ENCODE results near the gene SH2B3.

Gene SH2B3

DNA sequence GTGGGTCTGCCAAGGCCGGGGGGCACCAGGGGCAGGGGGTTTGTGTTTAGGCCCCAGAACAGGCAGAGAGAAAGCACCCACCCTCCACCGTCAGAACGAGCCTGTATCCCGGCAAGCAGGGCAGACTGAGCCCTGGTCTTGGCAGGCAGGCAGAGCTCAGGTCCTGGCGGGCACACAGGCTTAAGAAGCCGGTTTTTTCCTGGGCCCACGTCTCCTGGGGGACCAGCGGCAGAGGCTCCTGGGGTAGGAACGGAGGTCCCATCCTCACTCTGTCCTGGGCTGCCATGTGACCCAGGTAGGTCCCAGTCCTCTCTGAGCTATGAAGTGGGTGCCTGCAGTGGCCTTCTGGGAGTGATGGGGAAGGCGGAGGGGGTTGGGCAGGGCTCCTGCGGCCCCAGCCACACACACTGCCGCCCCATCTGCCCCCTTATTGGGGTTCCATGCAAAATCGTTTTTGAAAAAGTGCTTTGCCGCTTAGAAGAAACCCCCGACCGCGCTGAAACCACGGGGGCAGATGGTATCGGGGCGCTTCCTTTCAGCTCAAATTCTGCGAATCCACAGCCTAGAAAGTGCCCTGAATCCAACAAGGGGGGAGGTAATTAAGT lies 24.2 kb downstream of the SH2B3 start:
- DNase-seq, result no peak

DNA sequence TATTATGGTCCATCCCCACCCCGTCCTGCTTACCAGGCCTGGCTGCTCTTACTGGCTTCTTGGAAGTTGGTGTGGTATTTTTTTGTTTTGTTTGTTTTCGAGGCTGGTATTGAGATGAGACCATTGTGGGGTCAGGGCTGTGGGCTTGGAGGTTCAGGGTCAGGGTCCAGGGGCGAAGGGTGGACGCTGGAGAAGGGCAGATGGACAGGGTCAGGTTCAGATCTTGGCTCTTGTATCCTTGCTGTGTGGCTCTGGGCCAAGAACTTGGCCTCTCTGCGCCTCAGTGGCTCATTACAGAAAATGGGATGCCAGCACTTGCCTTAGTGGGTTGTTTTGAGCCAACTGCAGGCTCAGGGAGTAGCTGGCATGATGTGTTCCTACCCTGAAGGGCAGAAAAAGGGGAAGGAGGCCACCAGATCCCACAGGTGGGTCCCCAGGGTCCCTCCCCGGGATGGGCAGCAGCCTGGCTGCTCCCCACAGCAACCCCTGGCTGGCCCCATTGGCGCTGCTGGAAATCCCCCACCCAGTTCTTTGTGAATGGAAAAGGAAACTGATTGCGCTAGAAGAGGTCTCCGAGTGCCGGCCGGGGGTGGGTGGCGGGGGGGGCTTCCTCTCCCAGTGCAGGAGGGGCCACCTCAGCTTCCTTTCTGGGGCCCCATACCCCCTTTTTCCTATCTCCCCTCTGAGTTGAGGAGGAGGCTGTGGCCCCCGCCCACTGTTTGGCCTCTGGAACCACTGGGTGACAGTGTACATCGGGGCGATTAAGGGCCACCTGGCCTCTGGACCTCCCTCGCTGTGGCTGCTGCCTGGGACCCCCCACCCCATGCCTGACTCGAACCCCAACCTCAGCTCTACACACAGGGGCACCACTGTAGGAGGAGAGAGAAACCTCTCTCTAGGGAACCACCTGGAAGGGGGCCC lies 25.0 kb downstream of the SH2B3 start:
- DNase-seq, result no peak

DNA sequence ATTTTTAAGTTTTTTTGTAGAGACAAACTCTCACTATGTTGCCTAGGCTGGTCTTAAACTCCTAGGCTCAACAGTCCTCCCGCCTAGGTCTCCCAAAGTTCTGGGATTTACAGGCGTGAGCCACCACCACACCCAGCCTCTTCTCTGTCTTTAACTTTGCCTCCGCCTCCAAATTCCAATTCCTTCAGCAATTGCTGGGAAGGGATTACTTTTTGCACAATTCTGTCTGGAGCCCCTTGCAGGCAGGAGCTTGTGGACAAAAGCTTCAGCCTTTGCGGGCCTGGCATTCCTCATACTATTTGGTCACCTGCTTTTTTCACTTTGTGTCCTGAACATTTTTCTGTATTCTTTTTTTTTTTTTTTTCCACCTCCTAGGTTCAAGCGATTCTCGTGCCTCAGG lies 26.0 kb downstream of the SH2B3 start:
- no peak for DNase-seq

DNA sequence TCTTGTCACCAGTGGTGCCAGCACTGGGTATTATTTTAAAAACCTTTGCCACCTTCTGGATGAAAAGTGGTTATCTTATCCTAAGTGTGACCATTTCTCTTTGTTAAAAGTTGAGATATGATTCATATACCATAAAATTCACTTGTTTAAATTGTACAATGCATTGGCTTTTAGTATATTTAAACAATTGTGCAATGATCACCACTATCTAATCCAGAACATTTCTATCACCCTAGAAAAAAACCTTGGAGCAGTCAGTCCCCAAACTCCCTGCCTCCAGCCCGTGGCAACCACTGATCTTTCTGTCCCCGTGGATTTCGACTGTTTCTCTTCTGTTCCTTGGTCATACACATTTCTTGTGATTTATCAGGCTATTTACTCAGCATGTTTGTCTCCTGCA lies 28.3 kb downstream of the SH2B3 start:
- no peak for DNase-seq

DNA sequence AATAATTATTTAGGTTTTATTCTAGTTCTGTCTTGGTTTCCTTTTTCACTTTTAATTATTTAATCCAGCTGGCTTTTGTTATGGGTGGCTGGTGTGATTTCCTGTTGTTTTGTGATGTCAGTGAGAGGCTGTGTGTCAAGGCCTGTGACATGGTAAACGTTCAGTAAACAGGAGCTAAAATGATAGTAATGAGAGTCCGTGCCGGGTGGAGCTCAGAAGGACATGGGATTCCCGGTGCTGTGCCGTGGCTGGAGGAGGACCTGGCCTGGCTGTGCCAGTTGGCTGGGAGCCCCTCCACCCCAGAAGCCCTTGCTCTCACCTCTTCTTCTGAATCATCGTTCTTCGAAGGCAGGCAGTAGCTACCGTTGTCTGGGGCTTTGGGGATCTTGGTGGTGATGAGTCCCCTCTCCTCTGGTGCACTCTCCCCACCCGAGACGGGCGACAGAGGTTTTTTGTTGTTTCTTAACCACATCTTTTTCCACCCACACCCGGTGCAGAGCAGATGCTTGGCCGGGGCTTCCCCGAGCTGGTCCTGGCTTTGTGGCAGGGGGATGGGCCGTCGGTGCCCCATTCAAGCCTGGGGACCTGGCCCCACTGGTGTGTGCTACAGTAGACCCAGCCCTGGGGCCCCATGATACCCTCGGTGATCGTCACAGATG lies 29.1 kb downstream of the SH2B3 start:
- peak; percentile 82 for DNase-seq

DNA sequence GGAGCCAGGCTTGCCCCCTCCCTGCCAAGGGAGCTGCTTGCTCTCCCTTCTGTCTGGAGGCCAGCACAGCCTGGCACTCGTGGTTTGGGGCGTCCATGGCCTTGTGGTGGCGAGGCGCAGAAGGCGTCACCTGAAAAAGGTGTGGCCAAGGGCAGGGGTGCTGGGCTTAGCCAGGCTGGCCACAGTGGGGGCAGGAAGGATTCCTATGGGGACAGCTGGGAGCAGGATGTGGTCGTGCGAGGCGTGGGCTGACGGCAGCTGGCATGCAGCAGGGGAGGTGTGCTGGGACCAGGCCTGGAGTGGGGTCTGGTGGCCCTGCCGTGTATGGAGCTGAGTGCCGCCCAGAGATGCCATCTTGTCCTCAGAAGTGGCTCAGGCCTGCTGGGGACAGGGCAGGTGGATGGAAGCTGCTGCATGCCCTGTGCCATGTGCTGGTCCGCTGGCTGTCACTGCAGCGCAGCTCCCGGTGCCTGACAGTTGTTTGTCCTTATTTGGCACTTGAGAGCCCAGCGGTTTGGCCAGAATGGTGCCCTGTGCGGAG lies 30.0 kb downstream of the SH2B3 start:
- no peak for DNase-seq

DNA sequence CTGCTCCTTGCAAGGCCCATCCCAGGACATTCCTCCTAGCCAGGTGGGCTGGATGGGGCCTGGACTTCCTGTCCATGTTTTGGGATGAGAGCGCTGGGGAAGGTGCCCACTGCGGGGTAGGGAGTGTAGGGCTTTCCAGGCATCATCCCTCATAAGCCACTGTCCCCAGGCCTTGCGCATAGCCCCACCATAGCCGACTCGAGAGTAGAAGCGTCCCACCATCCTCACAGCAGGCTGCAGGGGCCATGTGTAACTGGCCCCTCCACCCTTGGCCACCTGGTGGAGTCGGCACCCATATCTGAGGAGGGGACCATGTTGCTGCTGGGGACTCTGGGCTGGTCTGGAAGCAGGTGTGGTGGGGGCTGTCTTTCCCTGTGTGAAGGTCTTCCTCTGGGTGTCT lies 30.5 kb downstream of the SH2B3 start:
- no peak for DNase-seq

DNA sequence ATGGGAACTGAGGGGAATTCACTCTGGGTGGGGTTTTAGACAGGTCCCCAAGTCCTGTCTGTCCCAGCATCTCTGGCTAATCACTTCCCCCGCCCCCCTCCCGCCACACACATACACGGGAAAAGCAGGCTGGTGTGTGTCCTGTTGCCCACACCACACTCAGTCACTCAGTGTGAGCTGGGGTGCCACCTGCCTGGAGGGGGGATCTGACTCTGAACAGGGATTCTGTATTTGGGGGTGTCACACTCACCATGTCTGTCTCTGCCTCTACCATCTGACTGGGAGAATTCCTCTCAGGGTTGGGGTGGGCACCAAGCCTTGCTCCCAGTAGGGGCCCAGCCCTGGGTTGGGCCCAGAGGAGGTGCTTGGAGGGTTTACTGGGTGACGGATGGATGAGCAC lies 31.1 kb downstream of the SH2B3 start:
- no peak for DNase-seq

DNA sequence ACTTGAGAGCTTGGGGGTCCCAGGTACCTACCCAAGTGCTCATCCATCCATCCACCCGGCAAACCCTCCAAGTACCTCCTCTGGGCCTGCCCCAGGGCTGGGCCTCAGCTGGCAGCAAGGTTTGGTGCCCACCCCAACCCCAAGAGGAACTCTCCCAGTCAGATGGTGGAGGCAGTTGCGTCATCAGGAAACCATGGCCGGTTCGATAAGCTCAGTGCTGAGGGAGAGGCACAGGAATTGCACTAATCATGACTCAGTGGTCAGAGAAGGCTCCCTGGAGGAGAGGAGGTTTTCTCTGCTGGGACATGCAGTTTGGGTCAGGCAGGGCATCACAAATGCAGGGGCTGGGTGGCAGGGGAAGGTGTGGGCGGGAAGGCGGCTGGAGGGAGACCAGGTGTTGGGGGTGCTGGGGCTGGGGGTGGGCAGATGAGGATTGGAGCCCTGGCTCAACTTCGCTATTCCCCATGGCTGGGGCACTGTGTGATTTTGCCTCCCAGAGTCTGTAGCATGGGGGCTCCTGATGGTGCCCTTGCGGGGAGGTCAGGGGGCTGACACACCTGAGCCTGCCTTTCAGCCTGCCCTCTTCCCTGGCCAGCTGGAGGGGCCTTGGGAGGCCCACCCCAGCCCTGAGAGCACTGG lies 32.2 kb downstream of the SH2B3 start:
- no peak for DNase-seq

DNA sequence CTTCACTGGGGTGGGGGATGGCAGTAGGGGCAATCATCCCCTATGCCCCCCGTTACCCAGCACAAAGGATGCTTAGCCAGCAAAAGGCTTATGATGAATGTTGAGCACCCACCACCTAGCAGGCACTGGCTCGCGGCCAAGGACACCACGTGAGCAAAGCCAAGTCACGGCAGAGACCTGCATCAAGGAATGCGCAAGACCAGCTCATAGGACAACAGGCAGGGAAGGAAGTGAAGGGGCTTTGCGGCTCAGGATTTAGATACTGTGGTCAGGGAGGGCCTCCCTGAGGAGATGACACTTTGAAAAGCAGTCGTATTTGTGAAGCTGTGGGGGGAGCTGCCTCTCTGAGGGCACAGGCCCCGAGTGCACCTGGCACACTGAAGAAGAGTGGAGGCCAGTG lies 32.8 kb downstream of the SH2B3 start:
- no peak for DNase-seq

DNA sequence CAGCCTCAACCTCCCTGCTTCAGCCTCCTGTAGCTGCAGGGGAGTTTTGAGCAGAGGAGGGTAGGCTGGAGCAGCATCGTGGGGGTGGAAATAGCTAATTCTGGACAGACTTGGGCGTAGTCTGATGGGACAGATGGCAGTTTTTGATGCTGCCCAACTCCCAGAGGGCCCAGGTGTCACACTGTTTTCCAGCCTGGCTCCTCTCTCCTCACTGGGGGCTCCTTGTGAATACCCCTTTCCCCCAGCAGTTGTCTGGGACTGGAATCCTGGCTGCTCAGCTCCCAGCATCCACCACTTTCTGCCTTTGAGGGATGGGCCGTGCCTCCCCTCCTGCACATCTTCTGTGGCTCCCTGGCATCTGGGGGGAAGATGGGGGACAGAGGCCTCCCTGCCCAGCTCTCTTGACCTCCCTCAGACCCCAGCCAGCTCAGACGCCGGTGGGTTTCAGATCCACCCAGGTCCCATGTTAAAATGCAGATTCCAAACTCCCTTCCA lies 34.0 kb downstream of the SH2B3 start:
- DNase-seq, result no peak

DNA sequence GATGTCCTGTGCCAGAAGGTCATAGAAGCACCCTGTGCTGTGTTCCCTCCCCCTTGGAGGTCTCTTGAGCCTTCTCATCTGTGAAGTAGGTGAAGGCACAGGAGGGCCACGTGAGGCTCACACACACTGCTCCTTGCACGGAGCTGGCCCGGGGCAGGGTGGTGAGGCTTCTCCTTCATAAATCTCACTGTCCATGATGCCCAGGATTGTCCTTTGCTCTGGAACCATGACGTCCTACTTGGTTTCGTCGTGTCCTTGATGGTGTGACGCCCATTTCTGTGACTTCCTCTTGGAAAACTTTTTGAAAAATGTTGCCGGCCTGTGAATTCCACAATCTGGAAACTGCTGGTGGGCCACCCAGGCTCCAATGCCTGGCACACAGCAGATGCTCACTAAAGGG lies 34.4 kb downstream of the SH2B3 start:
- no peak for DNase-seq

DNA sequence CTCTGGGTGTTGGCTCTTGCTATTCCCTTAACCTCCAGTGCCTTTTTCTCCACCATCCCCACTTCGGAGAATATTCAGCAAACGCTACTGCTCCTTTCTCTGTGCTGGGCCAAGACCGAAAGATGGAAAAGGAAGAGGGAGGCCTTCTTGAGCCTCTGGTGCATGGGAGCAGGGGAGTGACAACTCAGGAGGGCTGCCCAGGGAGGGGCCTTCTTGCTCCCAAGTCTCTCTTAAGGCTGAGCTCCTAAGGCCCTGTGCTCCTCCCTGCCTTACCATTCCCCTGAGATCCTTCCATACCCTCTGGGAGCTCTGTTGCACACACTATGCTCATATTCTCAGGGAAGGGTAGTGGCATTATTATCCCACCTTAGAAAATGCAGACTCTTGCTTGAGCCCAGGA lies 34.9 kb downstream of the SH2B3 start:
- DNase-seq, result no peak

DNA sequence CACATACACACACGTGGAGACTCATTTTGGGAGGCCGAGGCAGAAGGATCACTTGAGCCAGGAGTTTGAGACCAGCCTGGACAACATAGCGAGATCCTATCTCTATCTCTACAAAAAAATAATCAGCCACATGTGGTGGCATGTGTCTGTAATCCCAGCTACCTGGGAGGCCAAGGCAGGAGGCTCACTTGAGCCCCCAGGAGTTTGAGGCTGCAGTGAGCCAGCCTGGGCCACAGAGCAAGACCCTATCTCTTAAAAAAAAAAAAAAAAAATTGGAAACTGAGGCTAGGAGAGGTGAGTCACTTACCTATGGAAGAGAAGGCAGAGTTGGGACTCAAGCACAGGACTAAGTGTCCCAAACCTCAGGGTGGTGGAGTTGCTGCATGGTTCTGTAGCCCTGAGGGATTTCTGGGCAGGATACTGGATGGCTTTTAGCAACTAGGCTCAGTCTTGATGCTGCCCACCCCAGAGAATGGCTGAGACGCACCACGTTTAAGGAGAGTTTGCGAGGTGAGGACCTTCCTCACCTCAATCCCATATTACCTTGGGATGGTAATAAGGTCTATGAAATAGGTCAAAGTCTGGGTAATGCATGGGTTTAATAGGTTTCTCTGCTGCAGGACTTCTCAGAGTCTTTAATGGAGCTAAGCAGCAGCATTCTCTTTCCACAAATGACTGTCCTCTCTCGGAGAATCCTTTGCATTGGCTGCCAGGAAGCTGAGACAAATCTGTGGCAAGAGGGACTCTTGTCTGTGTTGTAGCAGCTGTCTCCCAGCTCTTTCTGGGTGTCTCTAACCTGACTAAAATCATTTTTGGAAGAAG lies 35.6 kb downstream of the SH2B3 start:
- DNase-seq, result no peak

DNA sequence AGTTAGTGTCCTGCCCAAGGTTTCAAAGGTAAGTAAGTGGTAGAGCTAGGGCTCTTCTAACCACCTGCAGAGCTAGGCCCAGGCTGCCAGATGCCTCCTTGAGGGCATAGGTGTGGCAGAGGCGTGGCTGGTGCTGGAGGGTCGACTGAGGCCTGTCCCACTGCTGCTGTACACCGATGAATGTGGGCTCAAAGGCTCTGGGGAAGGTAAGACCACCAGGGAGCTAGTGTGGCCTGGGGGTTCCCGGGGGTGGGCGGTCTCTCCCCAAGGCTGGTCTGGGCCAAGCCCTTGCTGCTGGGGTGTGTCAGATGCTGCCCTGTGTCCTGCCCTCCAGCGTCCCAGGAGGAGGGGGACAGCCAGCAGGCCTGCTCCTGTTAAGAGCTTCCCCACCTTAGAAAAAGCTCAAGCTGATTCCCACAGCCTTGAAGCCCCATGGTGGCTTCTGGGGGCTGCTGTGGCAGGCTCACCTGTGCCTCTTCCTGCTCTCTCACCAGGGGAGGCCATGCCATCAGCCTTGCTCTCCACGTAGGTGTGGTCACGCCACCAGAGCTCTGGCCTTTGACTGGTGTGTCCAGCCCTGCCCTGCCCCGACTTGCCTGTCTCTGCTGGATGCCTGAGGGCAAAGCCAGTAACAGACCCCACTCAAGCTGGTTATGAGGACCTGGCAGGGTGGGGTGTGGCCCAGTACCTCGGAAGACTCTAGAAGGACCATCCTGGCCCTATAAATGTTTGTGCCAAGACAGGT lies 36.8 kb downstream of the SH2B3 start:
- DNase-seq, result no peak

DNA sequence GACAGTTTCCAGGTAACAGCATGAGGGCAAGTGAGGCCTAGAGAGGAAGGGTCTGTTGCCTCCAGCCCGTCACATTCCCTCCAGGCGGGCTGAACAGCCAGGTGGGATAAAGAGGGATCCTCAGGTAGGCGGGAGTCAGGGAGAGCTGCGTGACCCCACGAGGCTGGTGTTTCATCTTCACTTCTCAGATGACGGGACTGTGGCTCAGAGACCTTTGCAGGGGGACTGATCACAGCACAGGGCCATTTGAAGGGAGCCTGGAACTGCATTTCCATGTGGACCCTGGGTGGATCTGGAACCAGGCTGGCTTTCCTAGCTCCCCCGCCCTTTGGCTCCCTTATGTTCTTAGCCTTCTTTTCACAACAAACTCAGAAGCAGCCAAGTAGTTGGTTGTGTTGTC lies 37.4 kb downstream of the SH2B3 start:
- no peak for DNase-seq

DNA sequence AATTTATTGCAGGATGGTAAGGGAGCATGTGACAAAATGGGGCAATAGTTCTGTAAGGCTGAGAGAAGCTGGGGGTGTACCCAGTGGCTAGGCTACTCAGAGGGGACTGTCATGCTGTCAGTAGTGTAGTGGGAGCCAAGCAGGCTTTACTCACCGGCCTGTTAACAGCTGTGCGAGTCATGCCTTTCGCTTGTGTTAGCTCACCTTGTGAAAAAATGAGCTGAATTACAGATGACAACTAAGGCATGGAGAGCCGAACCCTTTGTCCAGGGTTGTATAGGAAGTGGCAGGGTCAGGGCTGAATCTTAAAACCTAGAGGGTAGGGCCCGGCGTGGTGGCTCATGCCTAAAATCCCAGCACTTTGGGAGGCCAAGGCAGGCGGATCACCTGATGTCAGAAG lies 37.9 kb downstream of the SH2B3 start:
- DNase-seq, result no peak

DNA sequence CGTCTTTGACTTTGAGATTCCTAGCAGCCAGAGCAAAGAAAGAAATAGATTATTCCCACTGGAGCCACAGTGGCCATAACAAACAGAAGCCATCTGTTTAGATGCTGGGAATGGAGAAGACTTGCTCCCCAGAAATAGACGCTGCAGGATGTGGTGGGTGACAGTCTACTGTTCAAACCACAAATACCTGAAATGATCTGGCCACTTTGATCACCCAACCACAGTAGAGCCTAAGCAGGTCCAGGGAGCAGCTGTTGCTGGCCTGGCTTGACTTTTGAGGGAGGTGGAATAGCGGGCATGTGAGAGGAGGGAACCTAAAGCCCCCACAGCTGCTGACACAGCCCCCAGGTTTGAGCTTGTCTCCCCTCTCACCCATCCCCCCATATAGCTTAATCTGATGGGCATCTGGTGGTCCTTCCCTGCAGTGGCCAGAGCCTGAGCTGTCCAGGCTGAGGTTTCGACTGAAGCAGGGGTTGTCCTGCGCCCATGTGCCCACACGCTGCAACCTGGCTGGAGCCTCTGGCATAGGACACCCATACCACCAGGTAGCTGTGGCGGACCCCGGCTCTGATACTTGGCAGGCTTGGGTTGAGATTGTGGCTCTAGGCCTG lies 38.7 kb downstream of the SH2B3 start:
- DNase-seq, result no peak

DNA sequence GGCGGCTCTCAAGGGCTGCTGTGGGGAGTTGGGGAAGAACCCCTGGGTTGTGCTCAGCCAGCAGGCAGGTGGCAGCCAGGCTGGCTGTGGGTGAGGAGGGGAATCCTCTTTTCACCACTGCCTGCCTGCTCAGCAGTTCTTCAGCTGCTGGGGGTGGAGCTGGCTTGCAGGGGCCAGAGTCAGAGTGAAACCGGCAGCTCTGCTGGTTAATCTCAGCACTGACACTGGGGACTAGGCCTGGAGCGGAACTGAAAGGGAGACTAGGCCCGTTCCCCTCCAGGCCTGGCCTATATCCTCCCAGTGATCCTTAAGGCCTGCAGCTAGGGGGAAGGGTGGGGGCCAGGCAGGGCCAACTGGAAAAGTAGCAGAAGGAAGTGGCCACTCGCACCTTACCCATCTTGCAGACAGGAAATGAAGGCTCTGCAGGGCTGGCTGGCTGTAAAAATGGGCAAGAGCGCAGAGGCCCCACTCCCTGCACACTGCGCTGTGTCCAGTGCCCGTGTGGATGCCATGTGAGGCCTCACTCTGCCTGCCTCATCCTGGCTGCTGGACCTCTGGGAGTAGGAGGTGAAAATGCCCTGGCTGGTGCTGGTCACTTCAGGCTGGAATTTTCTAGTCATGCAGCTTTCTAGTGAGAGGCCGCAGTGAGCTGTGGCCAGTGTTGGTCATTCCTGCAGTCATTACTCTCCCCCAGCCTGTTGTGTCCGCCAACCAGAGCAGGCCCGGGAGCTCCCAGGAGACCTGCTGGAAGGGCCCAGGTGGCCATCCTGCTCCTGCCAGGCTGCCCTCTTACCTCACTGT lies 39.4 kb downstream of the SH2B3 start:
- DNase-seq, result no peak
